SKM-1 (cell line): ENCODE results near the gene ARID3A.

Source experiments
- DNase-seq: peaks from one replicate; lab custom pipeline; 2025; ENCODE audit not compliant: unreplicated experiment; lab: John Stamatoyannopoulos, UW

The ARID3A gene

GRCh38 chr19:911197-912033 is 14.4 kb upstream of the ARID3A start:
- DNase-seq, result no peak

- no peak for DNase-seq
Measured at GRCh38 chr19:912181-913079, 13.4 kb upstream of the ARID3A start.

- DNase-seq, result no peak
Measured at GRCh38 chr19:913080-913748, 12.6 kb upstream of the ARID3A start, which contains the start of gene R3HDM4. R3HDM4 (minus strand) TSS chr19:913219; CDS start chr19:913157, 62 bp downstream.

- no peak for DNase-seq
Measured at GRCh38 chr19:916645-917322, 9.1 kb upstream of the ARID3A start.

- DNase-seq, result no peak
Measured at GRCh38 chr19:917323-918151, 8.3 kb upstream of the ARID3A start, which contains the start of gene KISS1R. KISS1R (plus strand) TSS chr19:917333; CDS start chr19:917503, 170 bp downstream.

- no peak for DNase-seq
Measured at GRCh38 chr19:918152-918437, 7.7 kb upstream of the ARID3A start.

GRCh38 chr19:918481-919198 is 7.2 kb upstream of the ARID3A start:
- no peak for DNase-seq

GRCh38 chr19:919199-920050 is 6.4 kb upstream of the ARID3A start:
- no peak for DNase-seq

- DNase-seq, result no peak
Measured at GRCh38 chr19:920051-920864, 5.6 kb upstream of the ARID3A start.

GRCh38 chr19:924553-925086 is 1.2 kb upstream of the ARID3A start:
- DNase-seq, result no peak

- no peak for DNase-seq
Measured at GRCh38 chr19:925087-925525, 729 bp upstream of the ARID3A start.

GRCh38 chr19:926323-926588 is 421 bp downstream of the ARID3A start:
- no peak for DNase-seq

GRCh38 chr19:926589-927350 is 935 bp downstream of the ARID3A start:
- peak; percentile 94 for DNase-seq

GRCh38 chr19:927351-927779 is 1.5 kb downstream of the ARID3A start:
- no peak for DNase-seq

- DNase-seq, result no peak
Measured at GRCh38 chr19:927780-928401, 2.1 kb downstream of the ARID3A start.

GRCh38 chr19:928471-929202 is 2.8 kb downstream of the ARID3A start:
- DNase-seq, result no peak
